UCSD-AML1 (cell line): Measurements from ENCODE around the gene TXNDC2.
"Not testable (repeated sequence)": the region's sequence is repeated elsewhere in the genome, so short reads cannot be mapped to it uniquely, and the experiment has no call there.

ENCODE experiments used
- DNase-seq: peaks from one replicate; lab custom pipeline; 2025; ENCODE audit not compliant: unreplicated experiment; lab: John Stamatoyannopoulos, UW

TXNDC2 gene

DNA sequence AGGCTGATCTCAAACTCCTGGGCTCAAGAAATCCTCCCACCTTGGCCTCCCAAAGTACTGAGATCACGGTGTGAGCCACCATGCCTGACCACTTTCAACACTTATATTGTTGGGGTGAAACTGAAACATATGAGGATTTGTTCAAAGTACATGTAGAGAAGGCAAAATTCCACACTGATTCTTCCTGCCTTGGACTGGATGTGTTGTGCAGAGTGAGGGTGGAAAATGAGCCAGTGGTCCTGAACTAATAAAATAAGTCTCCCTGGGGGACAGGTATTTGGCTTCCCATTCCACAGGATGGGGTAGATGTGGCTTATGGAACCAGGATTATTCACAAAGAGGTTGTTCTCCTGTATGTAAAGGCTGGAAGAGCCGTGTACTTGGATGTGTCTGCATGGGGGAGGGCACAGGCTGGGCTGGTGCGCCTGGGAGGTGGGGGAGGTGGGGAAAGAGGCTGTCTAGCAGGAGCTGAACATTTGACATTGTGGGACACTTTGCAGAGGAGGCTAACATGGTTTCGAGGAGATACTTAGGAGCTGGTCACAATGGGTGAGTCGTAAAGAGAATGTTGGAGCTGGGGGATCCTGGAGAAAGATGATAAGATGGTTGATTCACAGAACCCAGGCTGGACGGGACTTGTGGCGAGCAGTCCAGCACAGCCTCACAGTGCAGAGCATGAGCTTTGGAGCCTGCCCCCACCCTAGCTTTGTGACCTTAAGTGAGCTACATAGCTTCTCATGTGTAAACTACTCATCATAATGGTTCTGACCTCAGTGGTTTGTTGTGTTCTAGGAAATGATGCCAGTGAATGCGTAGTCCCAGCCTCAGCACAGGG, at the start of gene TXNDC2:
Gene TXNDC2, plus strand, starts transcription at position 804 of the 835 bp plus-strand sequence. CDS start 708 bp downstream, outside the sequence.
- no peak for DNase-seq

DNA sequence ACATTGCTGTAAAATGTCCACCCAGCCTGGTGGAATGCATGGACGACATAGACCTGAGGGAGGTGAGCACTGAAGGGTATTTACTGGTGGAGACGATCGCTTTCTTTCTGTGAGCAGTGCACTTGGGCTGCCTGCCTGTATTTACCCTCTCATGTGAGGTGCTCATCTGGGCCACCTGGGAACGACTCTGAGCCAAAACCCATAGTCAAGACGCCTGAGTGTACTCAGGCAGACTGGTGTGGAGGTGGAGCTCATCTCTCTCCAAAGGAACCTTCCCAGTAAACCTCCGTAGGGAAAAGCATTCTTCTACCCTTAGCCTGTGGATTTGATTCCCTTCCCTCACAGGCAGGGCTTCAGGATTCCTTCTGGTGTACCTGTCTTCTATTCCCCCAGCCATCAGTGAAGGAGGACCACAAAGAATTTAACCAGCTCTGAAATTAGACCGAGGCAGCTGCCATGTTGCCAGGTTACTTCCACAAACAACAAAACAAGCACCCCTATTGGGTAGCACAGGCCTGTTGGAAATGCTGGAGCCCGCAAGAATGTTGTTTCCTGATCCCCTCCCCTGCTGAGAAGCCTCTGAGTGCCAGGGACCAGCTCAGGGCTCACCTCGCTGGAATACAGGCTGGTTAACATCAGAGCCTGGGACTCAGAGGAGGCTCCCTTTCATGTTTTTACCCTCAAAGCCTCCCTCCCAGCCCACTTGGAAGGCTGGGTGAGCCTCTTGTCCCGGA, 47.5 kb upstream of the TXNDC2 start:
- DNase-seq, result no peak

DNA sequence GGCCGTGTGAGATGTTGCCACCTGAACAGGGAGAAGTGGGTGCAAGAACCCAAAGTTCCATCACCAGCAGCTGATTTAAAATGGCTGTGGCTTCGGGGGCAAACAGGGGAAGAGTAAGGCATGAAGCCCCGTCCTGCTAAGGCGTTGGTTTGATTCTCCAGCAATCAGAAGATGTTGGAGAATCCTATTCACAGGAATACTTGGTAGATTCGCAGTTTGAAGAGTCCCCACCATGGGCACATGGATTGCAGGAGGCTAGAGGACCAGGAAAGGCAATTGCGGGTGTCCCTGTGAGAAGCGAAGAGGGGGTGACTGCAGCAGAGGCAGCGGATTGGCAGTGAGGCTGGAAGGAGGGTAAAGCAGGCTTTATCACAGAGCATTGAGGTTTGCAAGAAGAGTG, 46.6 kb upstream of the TXNDC2 start:
- no peak for DNase-seq

DNA sequence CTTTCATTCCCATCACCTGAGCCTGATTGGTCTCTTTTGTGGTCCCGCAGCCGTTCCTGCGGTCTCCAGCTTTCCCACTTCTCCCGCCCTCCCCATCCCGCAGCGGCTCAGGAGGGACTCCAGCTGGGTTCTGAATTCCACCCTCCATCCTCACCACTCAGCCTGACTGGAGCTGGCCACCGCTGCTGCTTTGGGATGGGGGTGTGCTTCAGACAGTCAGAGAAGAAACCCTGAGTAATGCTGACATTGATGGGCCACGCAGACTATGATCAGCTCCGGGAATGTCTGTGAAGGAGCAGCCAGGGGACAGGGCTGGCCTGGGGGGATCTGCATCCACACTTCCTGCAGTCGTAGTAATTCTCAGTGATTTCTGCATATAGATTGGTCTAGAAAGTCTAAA, 45.9 kb upstream of the TXNDC2 start:
- DNase-seq, result no peak

DNA sequence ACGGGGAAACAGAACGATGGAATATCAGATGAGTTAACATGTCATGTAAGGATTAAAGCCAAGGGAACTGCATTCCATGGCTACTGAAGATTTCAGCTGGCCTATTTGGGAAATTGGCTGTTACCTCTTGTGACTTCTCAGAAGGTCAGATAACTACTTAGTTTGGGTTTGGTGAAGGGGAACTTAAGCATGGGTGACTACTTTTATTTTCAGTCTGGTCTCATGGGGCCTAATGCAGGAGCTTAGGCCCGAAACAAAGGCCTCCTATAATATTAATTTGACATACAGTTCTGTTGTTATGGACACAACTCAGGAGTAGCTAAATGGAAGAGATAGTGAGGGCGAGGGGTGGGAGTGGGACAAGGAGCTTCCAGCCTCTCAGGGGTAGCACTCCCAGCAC, 44.0 kb upstream of the TXNDC2 start:
- DNase-seq, result no peak

DNA sequence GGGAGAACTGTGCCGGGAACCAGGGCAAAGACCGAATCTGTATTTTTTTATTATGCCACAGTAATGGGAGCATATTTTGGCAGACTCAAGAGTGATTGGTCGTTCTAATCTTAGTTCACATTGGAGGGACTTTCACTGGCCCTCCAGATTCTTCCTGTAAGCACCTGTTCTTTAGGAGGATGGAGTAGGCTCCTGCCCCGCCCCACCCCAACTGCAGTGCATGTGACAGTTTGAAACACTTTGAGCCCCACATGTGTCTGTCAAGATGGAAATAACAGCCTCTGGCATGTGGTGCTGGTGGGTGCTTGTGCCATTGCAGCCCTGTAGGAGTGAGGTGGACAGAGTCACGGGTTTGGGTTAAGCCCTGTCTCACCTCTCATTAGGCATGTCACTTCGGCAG, 43.3 kb upstream of the TXNDC2 start:
- no peak for DNase-seq

DNA sequence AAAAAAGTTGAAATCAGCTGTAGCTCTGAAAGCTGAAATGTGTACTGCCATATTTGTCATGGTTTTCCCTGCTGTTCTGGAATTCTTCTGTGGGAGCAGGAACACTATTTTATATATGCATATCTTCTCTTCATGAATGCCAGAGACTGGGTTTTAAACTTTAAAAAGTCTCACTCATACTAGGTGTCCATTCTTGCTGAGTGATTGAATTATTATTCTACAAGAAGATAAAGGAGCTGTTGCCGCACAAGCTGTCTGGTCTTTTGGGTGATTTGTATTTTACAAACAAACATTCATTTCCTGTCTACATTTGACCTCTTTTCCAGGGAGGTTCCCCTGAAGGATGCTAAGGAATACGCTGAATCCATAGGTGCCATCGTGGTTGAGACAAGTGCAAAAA, 40.5 kb upstream of the TXNDC2 start:
- DNase-seq, result no peak

DNA sequence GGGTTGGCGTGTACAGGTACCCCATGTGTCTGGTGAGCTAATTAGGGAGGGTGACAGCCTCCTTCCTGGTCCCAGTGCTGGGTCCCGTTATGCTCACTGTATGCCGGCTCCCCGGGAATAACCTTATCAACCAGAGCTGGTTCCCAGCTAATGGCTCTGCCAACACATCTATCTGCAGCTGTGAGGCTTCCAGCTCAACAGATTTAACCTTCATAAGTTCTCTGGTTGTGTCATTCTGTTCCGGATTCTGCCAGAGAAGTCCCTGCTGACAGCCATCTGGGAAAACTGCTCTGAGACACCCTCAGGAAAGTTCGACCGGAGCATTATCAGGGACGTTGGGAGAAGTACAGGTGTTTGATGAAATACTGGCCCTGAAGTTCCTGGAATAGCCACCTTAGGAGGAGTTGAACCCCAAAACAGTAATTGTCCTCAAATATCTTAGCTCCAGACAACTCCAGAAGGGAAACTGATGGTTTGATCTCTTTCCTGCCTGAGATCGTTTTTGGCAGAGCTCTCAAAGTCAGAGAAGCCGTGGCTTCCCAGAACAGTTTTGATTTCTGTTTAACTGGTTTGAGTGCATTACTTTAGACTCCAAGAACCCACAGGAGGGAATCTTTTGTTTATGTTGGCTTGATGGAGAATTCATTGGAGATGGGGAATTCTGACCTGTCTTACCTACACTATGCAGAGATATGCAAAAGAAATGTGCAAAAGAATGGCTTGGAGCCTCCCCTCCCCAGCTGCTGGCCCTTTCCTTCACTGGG, 39.4 kb upstream of the TXNDC2 start:
- no peak for DNase-seq

DNA sequence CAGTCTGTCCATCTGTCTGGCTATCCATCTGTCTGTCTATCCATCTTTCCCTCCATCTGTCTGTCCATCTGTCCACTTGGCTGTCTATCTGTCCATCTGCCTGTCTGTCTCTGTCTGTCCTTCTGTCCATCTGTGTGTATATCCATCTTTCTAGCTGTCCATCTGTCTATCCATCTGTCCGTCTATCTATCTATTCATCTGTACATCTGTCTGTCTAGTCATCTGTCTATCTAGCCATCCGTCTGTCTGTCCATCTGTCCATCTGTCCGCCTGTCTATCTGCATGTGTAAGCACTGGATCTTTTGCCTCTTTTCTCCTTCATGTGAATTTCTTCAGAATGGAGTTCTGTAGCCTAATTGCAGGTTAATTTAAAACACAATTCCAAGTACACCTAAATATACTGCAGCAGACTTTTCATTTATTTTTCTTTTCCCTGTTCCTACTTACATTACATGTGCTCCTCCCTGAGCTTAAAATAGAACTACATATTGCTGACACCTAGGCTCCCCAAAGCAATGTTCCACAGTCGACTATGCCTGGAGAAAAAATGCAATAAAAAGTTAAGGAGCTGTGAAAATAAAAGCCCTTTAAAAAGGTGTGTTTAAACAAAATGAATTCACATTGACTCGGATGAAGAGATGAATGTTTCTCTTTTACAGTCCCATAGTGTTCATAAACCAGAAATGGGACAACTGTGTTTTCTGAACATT, 37.4 kb upstream of the TXNDC2 start:
- DNase-seq, result no peak

DNA sequence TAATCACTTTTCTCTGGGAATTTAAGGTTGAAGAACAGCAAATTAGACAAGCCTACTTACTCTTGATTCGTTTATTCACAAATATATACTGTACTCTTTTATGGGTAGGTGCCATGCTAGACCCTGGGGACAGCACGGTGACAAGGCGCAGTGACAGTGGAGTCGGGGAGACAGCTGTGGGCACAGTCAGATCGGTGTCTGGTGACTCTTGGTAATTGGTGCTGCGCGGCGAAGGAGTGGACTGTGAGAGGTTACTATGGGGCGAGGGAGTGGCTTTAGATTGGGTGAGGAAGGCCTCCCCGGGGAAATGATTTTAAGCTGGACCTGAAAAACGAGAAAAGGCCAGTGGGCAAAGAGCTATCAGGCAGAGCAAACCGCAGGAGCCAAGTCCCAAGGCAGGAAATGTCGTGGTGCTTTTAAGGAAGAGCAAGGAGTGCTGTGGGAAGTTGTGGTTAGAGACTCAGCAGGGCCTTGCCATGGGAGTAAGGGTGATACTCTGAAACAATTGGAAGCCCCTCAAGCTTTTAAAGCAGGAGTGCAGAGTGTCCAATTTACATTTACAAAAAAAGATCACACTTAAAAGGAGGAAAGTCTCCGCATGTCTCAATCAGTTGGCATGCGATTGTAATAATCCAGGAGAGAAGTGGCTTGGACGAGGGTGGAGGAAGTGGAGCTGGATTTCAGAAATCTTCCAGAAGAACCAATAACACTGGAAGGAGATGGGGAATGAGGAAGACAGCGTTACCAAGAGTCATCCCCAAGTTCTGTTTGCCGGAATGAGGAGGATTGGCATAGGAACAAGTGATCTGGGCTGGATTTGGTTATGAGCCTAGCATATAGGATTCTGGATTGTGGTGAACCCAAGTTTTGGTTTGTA, 36.1 kb upstream of the TXNDC2 start:
- peak; percentile 70 for DNase-seq

DNA sequence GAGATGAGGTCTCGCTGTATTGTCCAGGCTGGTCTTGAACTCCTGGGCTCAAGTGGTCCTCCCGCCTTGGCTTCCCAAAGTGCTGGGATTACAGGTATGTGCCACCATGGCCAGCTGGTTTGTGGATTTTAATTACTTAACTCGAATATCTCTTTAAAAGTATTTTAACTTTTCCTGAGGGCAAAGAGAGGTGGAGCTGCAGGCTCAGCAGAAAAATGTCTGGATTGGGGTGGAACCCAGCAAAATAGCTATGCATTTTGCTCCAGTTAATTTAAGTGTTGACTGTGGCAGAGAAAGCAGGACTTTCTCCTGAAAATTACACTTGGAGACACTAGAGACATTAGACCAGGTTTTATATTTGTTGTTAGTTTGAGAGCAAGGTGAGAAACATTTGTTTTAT, 35.5 kb upstream of the TXNDC2 start:
- no peak for DNase-seq

DNA sequence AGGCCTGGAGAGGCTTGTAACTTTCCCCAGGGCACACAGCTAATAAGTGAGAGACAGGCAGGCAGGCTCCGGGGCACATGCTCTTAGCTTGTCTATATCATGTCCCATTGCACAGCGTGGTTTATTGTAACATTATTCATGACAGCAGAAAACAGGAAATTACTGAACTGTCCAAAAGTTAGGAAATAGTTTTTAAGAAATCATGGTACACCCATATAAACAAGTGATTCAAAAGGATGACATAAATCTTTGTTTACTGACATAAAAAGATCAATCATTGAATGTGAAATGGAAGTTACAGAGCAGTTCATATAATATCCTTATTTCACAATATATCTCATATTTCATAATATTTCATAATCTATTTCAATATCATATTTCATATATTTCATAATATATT, 34.3 kb upstream of the TXNDC2 start:
- no peak for DNase-seq

DNA sequence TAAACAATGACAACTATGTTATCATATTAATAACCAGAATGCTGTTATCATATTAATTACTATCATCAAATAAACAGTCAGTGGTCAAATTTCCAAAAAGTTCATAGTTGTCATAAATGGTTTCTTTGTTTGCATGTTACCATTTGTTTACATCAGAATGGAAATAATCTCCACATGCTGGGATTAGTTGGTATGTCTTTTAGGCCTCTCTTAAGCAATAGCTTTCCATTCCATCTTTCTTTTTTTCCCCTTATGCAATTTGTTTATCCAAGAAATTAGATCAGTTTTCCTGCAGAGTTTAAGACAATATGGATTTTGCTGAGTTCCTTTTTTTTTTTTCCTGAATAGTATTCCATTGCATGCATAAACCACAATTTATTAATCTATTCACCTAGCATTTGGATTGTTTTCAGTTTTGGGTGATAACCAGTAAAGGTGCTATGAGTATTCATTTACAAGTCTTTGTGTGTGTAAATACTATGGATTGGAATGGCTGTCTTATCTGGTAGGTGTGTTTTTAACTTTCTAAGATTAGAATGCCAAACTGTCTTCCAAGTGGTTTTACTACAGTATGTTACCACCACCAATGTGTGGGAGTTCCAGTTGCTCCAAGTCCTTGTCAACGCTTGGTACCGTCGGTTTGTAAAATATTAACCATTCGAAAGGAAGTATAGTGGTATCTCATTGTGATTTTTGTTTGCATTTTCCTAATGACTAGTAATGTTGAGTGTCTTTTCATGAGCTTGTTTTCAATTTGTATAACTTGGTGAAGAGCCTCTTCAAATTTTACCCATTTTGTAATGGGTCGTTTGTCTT, 33.3 kb upstream of the TXNDC2 start:
- DNase-seq, result no peak

DNA sequence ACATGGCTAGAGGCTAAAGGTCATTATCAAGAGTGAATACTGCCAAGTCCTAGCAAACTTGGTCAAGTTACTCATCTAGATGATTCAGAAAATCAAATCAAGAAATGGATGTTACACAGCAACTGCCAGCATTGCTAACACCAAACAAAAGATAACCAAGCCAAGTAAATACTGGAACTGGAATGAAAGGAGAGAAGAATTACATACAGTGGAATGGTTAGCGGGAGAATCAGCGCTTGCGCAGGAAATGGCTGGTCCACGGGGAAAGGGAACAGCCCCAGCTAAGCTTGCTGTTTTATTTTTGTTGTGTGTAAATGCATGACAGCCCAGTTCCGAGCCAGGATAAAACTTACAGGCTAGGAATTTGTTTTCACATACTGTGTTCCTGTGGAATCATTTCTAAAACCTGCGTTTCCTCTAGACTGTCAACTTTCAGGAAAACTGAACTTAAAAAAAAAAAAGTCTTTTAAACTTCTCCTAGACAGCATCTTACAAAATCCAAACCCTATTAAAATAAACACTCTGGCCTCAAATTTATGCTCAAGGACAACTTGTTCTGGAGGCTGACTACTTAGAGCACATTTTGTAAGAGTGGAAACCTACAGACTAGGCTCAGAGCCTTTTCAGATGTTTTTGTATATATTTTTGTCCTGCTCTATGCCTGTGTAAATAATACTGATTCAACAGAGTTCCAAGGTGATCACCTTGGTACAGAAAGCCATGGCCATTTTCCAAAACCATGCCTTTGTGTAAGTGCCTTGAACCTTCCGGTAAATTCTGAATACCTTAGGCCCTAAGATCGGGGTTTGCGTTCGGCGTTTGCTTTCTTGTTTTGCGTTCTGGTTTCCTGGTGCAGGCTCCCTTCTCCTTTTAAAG, 30.7 kb upstream of the TXNDC2 start:
- DNase-seq, result no peak

DNA sequence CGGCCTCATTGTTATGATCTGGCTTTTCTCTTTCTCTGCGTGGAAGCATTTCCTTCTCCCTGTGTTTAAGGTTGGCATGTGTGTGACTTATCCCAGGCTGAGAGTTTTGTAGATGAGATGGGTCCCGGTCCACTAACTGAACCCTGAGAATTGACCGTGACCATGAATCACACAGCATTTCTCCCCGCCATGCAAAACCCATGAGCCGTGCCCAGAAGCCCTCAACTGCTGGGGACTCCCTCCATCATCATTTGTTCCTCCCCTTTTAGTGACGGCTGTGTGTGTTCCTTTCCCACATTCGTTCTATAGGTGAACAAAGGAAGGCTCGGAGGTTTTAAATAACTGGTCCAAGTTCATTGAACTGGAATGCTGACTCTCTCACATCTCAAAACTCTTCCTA, 30.1 kb upstream of the TXNDC2 start:
- no peak for DNase-seq

DNA sequence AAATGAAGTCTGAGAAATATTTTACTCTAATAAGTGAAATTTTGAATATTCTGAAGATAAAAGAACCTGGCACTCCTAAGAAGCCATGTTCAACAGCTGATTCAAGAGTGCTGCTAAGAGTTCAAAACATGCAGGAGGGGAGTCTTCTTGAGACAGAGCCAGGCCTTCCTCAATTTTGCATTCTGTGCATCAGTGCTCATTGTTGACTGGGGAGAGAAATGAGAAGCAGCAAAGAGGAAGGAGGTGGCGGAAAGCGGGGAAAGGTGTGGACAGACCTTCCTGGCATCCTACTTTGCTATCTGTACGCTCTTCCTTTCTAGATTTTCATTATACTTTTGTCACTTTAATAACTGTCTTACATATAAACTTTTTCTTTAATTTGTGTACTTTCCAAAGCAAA, 29.7 kb upstream of the TXNDC2 start:
- DNase-seq, result no peak

DNA sequence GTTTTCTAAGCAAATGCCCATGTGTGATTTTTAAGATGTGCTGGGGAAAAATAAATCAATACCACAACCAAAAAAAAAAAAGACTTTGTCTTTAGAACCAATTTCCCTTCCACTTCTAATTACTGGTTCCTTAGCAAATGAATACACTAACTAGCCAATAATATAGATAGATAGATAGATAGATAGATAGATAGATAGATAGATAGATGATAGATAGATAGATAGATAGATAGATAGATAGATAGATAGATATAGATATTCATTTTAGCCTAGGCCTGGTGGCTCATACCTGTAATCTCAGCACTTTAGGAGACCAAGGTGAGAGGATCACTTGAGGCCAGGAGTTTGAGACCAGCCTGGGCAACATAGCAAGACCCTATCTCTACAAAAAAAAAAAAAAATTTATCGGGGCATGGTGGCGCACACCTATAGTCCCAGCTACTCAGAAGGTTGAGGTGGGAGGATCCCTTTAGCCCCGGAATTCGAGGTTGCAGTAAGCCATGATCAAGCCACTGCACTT, 28.2 kb upstream of the TXNDC2 start:
- not testable (repeated sequence) for DNase-seq

DNA sequence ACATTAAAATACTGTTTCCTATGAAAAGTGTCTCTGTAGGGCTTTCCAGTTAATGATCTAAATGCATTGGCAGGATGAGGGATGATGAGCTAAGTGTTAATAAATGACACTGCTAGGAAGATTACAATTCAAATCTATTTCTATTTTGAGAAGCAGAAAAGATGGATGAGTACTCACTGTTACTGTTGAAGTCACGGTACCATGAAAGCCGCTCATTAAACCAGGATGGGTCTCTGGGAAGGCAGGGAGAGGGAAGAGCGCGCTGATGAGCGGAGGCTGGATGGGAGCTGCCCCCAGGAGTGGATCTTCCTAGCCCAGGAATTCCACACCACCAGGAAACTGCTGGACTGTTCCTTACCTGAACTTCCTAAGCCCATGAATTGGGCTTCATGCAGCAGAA, 27.1 kb upstream of the TXNDC2 start:
- no peak for DNase-seq
